SK-N-SH (cell line): ENCODE data around the gene DDX42. TPM values are rescaled to one million over a fixed set of nuclear protein-coding genes. Genes with fewer than 3 reads are reported as not detected.
A peak's percentile ranks its signal among the peaks of the same experiment; 100 is the strongest.

Source experiments
- CTCF ChIA-PET: fragments of 300-600, 350-600 bp; formaldehyde crosslinking; extraction: SDS; loops from one replicate; lab custom pipeline; 2021; lab: Yijun Ruan, JAX
- POLR2A ChIA-PET: fragments of 350-600 bp; sonication (Branson Sonifier 250); formaldehyde crosslinking; extraction: SDS; loops from one replicate; lab custom pipeline; 2020; ENCODE audit warnings: antibody characterized with exemption, inconsistent platforms; lab: Yijun Ruan, JAX
- DNase-seq: peaks from one replicate; pipeline ENCODE4 v3.0.0; 2012
- H2AFZ ChIP-seq: fragments of 200-600 bp; sonication (generic); 2 replicates; pipeline ENCODE4 v1.8.1; 2016; ENCODE audit warnings: antibody characterized with exemption, mild to moderate bottlenecking, low read depth
- H3F3A ChIP-seq: fragments of 200-600 bp; sonication (generic); replicated peaks from 2 replicates; pipeline ENCODE3; 2016; ENCODE audit warnings: antibody characterized with exemption, mild to moderate bottlenecking; ENCODE audit not compliant: insufficient read depth
- H3K27ac ChIP-seq, 2 experiments: fragments of 200-500 bp in 1 of 2; fragments of 200-600 bp in 1 of 2; sonication (Bioruptor generic) in 1 of 2; sonication (generic), shearing (Covaris generic) in 1 of 2; 2 replicates each; pipeline versions ENCODE4 v1.5.1 to v1.6.1; 2014 to 2016; ENCODE audit warnings: low read depth in 2 of 2, inconsistent platforms in 1 of 2, low read length in 1 of 2, mild to moderate bottlenecking in 1 of 2, mixed read lengths in 1 of 2
- H3K27me3 ChIP-seq: fragments of 200-600 bp; sonication (generic), shearing (Covaris generic); 2 replicates; pipeline ENCODE4 v1.6.1; 2016; ENCODE audit warnings: mixed run types; ENCODE audit not compliant: insufficient read depth
- H3K36me3 ChIP-seq, 2 experiments: fragments of 200-500 bp in 1 of 2; fragments of 200-600 bp in 1 of 2; sonication (Bioruptor generic) in 1 of 2; sonication (generic) in 1 of 2; replicated peaks in 1 of 2; 2 replicates each; pipeline versions ENCODE3 to v1.5.1; 2014 to 2016; ENCODE audit warnings: low read length in 1 of 2, mild to moderate bottlenecking in 1 of 2; ENCODE audit not compliant: insufficient read depth in 2 of 2, control insufficient read depth in 1 of 2
- H3K4me1 ChIP-seq, 2 experiments: fragments of 200-500 bp in 1 of 2; fragments of 200-600 bp in 1 of 2; sonication (Bioruptor generic) in 1 of 2; sonication (generic), shearing (Covaris generic) in 1 of 2; 2 replicates each; pipeline versions ENCODE4 v1.5.1 to v1.6.1; 2014 to 2016; ENCODE audit warnings: low read depth in 1 of 2, low read length in 1 of 2, mixed run types in 1 of 2; ENCODE audit not compliant: insufficient read depth in 2 of 2, control insufficient read depth in 1 of 2
- H3K4me2 ChIP-seq: fragments of 200-600 bp; sonication (generic), shearing (Covaris generic); 2 replicates; pipeline ENCODE4 v1.6.1; 2017; ENCODE audit warnings: mixed run types
- H3K4me3 ChIP-seq, 2 experiments: fragments of 200-500 bp in 1 of 2; fragments of 200-600 bp in 1 of 2; sonication (Bioruptor generic) in 1 of 2; sonication (generic), shearing (Covaris generic) in 1 of 2; 2 replicates each; pipeline versions ENCODE4 v1.5.1 to v1.8.1; 2014 to 2016; ENCODE audit warnings: low read depth in 2 of 2, inconsistent platforms in 1 of 2, low read length in 1 of 2, mild to moderate bottlenecking in 1 of 2, mixed read lengths in 1 of 2, moderate library complexity in 1 of 2
- H3K79me2 ChIP-seq: fragments of 200-600 bp; sonication (generic); 2 replicates; pipeline ENCODE4 v1.8.1; 2017; ENCODE audit warnings: mild to moderate bottlenecking; ENCODE audit not compliant: insufficient read depth
- H3K9ac ChIP-seq: fragments of 200-600 bp; sonication (generic); 2 replicates; pipeline ENCODE4 v1.6.1; 2017; ENCODE audit warnings: mixed run types
- H3K9me2 ChIP-seq: fragments of 200-600 bp; sonication (generic); 2 replicates; pipeline ENCODE4 v1.6.1; 2017; ENCODE audit warnings: mixed run types
- H3K9me3 ChIP-seq: fragments of 200-600 bp; sonication (generic); 2 replicates; pipeline ENCODE4 v1.6.1; 2017; ENCODE audit warnings: mixed run types, mild to moderate bottlenecking, moderate library complexity
- H4K20me1 ChIP-seq: fragments of 200-600 bp; sonication (generic); 2 replicates; pipeline ENCODE4 v1.6.1; 2017; ENCODE audit warnings: mild to moderate bottlenecking, mixed run types; ENCODE audit not compliant: insufficient read depth
- ELF1 ChIP-seq: IDR thresholded peaks from 2 replicates; pipeline ENCODE4 v1.4.0; 2012
- MXI1 ChIP-seq: IDR thresholded peaks from 2 replicates; pipeline ENCODE4 v1.6.1; 2012; ENCODE audit warnings: mild to moderate bottlenecking, low read depth, low read length, improper control_type of control experiment
- POLR2AphosphoS5 ChIP-seq: IDR thresholded peaks from 2 replicates; pipeline ENCODE4 v1.6.1; 2012; ENCODE audit warnings: low read depth, low read length
- RFX5 ChIP-seq: IDR thresholded peaks from 2 replicates; pipeline ENCODE4 v1.6.1; 2012; ENCODE audit warnings: mild to moderate bottlenecking, improper control_type of control experiment, low read length
- TCF12 ChIP-seq: IDR thresholded peaks from 2 replicates; pipeline ENCODE4 v1.4.0; 2012
- TEAD4 ChIP-seq: IDR thresholded peaks from 2 replicates; pipeline ENCODE4 v1.4.0; 2012; ENCODE audit warnings: mild to moderate bottlenecking, borderline replicate concordance; ENCODE audit not compliant: insufficient read depth
- YY1 ChIP-seq: IDR thresholded peaks from 2 replicates; pipeline ENCODE4 v1.4.0; 2012; ENCODE audit warnings: low read depth, mild to moderate bottlenecking
- ZBTB33 ChIP-seq: IDR thresholded peaks from 2 replicates; pipeline ENCODE4 v1.4.0; 2012; ENCODE audit warnings: low read depth, borderline replicate concordance
- WGBS: methylation state at CpG from one replicate; pipeline ENCODE4 v1.1.6; 2017; ENCODE audit warnings: low lambda C conversion rate; 5-methylcytosine and 5-hydroxymethylcytosine counted together
- polyA plus RNA-seq, 3 experiments: library from polyadenylated mRNA; depleted of rRNA; stranded (reverse); fragments of >200 nt; gene quantifications; 2 replicates each; pipeline ENCODE4 v1.2.3, GENCODE V29; 2012
- TF ChIP-seq, protein P1 (sequence below): fragments of 150-350 bp; IDR thresholded peaks from 2 replicates; pipeline ENCODE4 v1.6.1; 2017; ENCODE audit warnings: antibody characterized with exemption, low read length, low read depth, borderline replicate concordance

The DDX42 gene
- polyA plus RNA-seq, 1 of the 3 experiments (the other 2 are of a cell fraction): 115 TPM

GRCh38 chr17:63847525-63848249, 73.7 kb downstream of the DDX42 start:
- Histone ChIP-seq H3K9me3 (no peaks in the 10 kb centered on the region), H4K20me1 (no peaks in the 10 kb centered on the region), H3K9ac (no peak overlapping the region), H2AFZ (no peak overlapping the region), H3K4me2 (no peak overlapping the region), H3K79me2 (no peaks in the 10 kb centered on the region), H3K36me3 (no peaks in the 10 kb centered on the region), H3K4me3 (no peak overlapping the region), H3K4me1 (peaks cover 0 to 4% of the 10 kb centered on the region in 2 experiments; a peak in 1 of 4 replicates), H3K27me3 (no peaks in the 10 kb centered on the region; the same call in 1 of the 2 replicates), H3F3A (peaks cover 12% of the 10 kb centered on the region), H3K27ac (no peak overlapping the region), H3K9me2 (no peaks in the 10 kb centered on the region)
- TF ChIP-seq YY1 (no peak), MXI1 (no peak), ELF1 (no peak), ZBTB33 (no peak), TCF12 (no peak), POLR2AphosphoS5 (no peak), TEAD4 (no peak)
- TF ChIP-seq, protein P1, sequence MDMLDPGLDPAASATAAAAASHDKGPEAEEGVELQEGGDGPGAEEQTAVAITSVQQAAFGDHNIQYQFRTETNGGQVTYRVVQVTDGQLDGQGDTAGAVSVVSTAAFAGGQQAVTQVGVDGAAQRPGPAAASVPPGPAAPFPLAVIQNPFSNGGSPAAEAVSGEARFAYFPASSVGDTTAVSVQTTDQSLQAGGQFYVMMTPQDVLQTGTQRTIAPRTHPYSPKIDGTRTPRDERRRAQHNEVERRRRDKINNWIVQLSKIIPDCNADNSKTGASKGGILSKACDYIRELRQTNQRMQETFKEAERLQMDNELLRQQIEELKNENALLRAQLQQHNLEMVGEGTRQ: no peak
- no peak for DNase-seq
- WGBS: 62% methylated on average over 3 of the region's 3 CpGs
- POLR2A ChIA-PET: no interaction called here
- CTCF ChIA-PET: interaction anchor here (1.0 to 3.0 kb wide), 4 partner anchors 12 to 19 kb away, joined by 3 to 24 read pairs (median 6); no protein-coding TSS in a partner anchor

DNA sequence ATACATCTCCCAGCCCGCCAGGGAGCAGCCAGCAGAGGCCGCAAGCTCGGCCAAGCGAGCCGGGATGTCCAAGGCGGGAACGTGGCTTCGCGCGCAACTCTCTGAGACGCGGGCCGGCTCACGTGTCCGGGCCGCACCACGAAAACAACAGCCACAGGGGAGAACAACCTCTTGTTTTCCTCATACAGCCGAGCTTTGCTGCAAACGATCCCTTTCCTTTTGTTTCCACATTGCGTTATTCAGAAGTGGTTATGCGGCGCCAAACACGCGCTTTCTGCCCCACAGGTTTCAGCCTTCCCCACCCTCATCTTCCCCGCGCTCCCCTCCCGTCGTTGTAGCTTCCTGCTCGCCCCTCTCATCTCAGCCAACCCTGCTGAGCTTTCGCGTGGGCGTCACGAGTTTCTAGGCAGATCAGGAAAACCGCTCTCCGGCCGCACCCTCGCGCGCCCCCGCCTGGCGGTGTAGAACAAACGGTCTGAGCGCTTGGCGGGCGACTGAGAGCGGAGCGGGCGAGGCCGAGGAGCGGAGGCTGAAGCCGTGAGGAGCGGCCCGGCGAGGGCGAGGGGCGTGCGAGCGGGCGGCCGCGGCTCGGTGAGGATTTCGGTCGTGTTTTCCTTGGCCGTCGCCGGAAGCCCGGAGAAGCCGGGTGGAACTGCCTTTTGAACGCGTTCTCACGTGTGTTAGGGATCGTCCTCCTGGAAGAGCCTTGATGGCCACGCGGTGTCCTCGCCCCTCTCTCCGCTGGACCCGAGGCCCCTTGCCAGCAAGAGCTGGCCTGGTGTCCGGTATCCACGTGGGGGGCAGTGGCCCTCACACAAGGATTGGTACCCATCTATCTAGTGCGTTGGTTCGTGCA, 75.1 kb downstream of the DDX42 start:
- TF ChIP-seq MXI1 (no peak), RFX5 (peak; percentile 95)
- TF ChIP-seq, all 33 proteins: peak for 1
- no peak overlapping the region; a peak in 1 of 4 replicates for H3K4me3 ChIP-seq
- H3K9me3 ChIP-seq: no peaks in the 10 kb centered on the region
- no peaks in the 10 kb centered on the region for H3K36me3 ChIP-seq
- H3K4me1 ChIP-seq: no peaks in the 10 kb centered on the region
- H3K4me2 ChIP-seq: no peak overlapping the region
- H2AFZ ChIP-seq: no peak overlapping the region
- DNase-seq: peak; percentile 66
- ChIA-PET POLR2A (no interaction called here), CTCF (interaction anchor here (0.6 to 2.3 kb wide), 7 partner anchors 10 to 70 kb away, joined by 3 to 7 read pairs (median 3); partner anchors contain the start of gene CSHL1)
- no peak overlapping the region for H3K9ac ChIP-seq
- no peaks in the 10 kb centered on the region for H4K20me1 ChIP-seq
- no peak overlapping the region for H3K27ac ChIP-seq
- 83% methylated on average over 82 of the region's 82 CpGs for WGBS
- peaks cover 2% of the 10 kb centered on the region; the same call in 1 of the 2 replicates for H3K27me3 ChIP-seq
- H3K79me2 ChIP-seq: no peaks in the 10 kb centered on the region
- peaks cover 5% of the 10 kb centered on the region for H3F3A ChIP-seq
- no peaks in the 10 kb centered on the region for H3K9me2 ChIP-seq
